Activated T-cell treated with anti-CD3 and anti-CD28 coated beads, Interleukin-2, amount 50 U/mL, for 4 hours (primary cell): ENCODE data around the gene PRR23A. TPM values are rescaled to one million over a fixed set of nuclear protein-coding genes. Genes with fewer than 3 reads are reported as not detected.

Experiments used
- total RNA-seq, 3 donors: library from RNA; stranded (reverse); gene quantifications; one replicate each; pipeline ENCODE4 v1.2.1, GENCODE V29; 2021

The PRR23A gene
- total RNA-seq, 3 donors from 2014 or later, result not detected

Other genes starting within 250 kb of the PRR23A start
- 10 to 100 TPM; 16.1 to 19.0 (median 17.9) TPM for gene PIK3CB, start 171.3 kb downstream of the PRR23A start, total RNA-seq
- under 1 TPM in 1 of 3 donors, not detected in 2; 0.05 TPM for gene FOXL2, start 59.1 kb downstream of the PRR23A start, total RNA-seq
- not detected for gene FOXL2NB, start 59.1 kb downstream of the PRR23A start, total RNA-seq
- not detected for gene PRR23B, start 14.7 kb upstream of the PRR23A start, total RNA-seq
- gene PRR23C, start 38.6 kb upstream of the PRR23A start, total RNA-seq, result not detected